ENCODE results near the gene OTOP3.
A peak's percentile ranks its signal among the peaks of the same experiment; 100 is the strongest.
"Not testable (repeated sequence)": the region's sequence is repeated elsewhere in the genome, so short reads cannot be mapped to it uniquely, and the experiment has no call there.

OTOP3 gene

GRCh38 chr17:74935585-74936469 is at the start of gene OTOP3:
Gene OTOP3 (plus strand): TSS chr17:74935898. CDS start chr17:74935922, 24 bp downstream.
- DNase-seq = no peak

GRCh38 chr17:74888469-74888868 is 47.2 kb upstream of the OTOP3 start:
- no peak for DNase-seq

- DNase-seq = no peak
These were observed 45.1 kb upstream of the OTOP3 start for GRCh38 chr17:74890554-74890953.

- peak in 1 of 14 donors; percentile 74 for DNase-seq
These were observed 43.5 kb upstream of the OTOP3 start for GRCh38 chr17:74892013-74892841.

- peak in 1 of 14 donors; percentile 36 for DNase-seq
These were observed 42.5 kb upstream of the OTOP3 start, which contains the start of gene FADS6 for GRCh38 chr17:74892974-74893911. Gene FADS6 (minus strand): TSS chr17:74893633. CDS start chr17:74893595, 38 bp downstream.

- no peak for DNase-seq
These were observed 41.6 kb upstream of the OTOP3 start for GRCh38 chr17:74893936-74894671.

GRCh38 chr17:74898376-74898946 is 37.2 kb upstream of the OTOP3 start:
- DNase-seq = no peak

GRCh38 chr17:74900208-74900607 is 35.5 kb upstream of the OTOP3 start:
- DNase-seq = no peak

GRCh38 chr17:74901353-74902135 is 34.2 kb upstream of the OTOP3 start:
- no peak for DNase-seq

- DNase-seq = no peak
These were observed 32.7 kb upstream of the OTOP3 start for GRCh38 chr17:74903034-74903433.

- DNase-seq = no peak
These were observed 32.0 kb upstream of the OTOP3 start for GRCh38 chr17:74903671-74904070.

GRCh38 chr17:74904687-74905409 is 30.9 kb upstream of the OTOP3 start:
- no peak for DNase-seq

GRCh38 chr17:74906214-74906793 is 29.4 kb upstream of the OTOP3 start:
- DNase-seq = not testable (repeated sequence)

- no peak for DNase-seq
These were observed 28.7 kb upstream of the OTOP3 start for GRCh38 chr17:74907012-74907411.

- DNase-seq = not testable (repeated sequence)
These were observed 26.6 kb upstream of the OTOP3 start for GRCh38 chr17:74909097-74909496.

- not testable (repeated sequence) for DNase-seq
These were observed 24.3 kb upstream of the OTOP3 start for GRCh38 chr17:74911423-74911822.

GRCh38 chr17:74916136-74916850 is 19.4 kb upstream of the OTOP3 start:
- DNase-seq = no peak

- DNase-seq = no peak
These were observed 18.9 kb upstream of the OTOP3 start for GRCh38 chr17:74916851-74917199.

All from C1 segment of cervical spinal cord (tissue), 14 donors.